A673 (cell line): ENCODE data around the gene VTA1. TPM values are rescaled to one million over a fixed set of nuclear protein-coding genes. Genes with fewer than 3 reads are reported as not detected.

Experiments
- BruUV-seq: library from RNA; stranded (reverse); fragments of 400-500 nt; replicated peaks from 2 replicates; lab custom pipeline; 2021; lab: Mats Ljungman, UMichigan
- CTCF ChIA-PET: fragments of 300-600 bp; sonication (Branson Sonifier 250); formaldehyde crosslinking; loops from one replicate; lab custom pipeline; 2022; ENCODE audit warnings: antibody characterized with exemption; lab: Charles Lee
- POLR2A ChIA-PET: fragments of 300-600 bp; sonication (Branson Sonifier 250); formaldehyde crosslinking; loops from one replicate; lab custom pipeline; 2022; ENCODE audit warnings: antibody characterized with exemption; ENCODE audit not compliant: low non-redundant PET; lab: Charles Lee
- DNase-seq: peaks from one replicate; pipeline ENCODE4 v3.0.0-alpha.2; 2015; ENCODE audit warnings: low spot score
- H3K27ac ChIP-seq: fragments of 200-600 bp; sonication (generic); 2 replicates; pipeline ENCODE4 v1.5.1; 2016; ENCODE audit warnings: mixed run types, low read depth, mild to moderate bottlenecking, mixed read lengths, antibody characterized with exemption, low read length; ENCODE audit not compliant: poor library complexity, severe bottlenecking
- H3K27me3 ChIP-seq: fragments of 200-600 bp; sonication (generic); replicated peaks from 2 replicates; pipeline ENCODE4 v1.6.1; 2017; ENCODE audit warnings: mixed run types, low read depth, mild to moderate bottlenecking, mixed read lengths, antibody characterized with exemption, low read length; ENCODE audit not compliant: insufficient read depth, poor library complexity
- H3K36me3 ChIP-seq: fragments of 200-600 bp; sonication (generic); 2 replicates; pipeline ENCODE4 v1.6.1; 2016; ENCODE audit warnings: mixed run types, mild to moderate bottlenecking, mixed read lengths, antibody characterized with exemption, low read length; ENCODE audit not compliant: insufficient read depth, poor library complexity, severe bottlenecking
- H3K4me1 ChIP-seq: fragments of 200-600 bp; sonication (generic); 2 replicates; pipeline ENCODE4 v1.6.1; 2017; ENCODE audit warnings: mixed run types, mild to moderate bottlenecking, mixed read lengths, antibody characterized with exemption, low read length; ENCODE audit not compliant: insufficient read depth, poor library complexity, severe bottlenecking
- H3K4me3 ChIP-seq: fragments of 200-600 bp; sonication (generic); 2 replicates; pipeline ENCODE4 v1.5.1; 2016; ENCODE audit warnings: low read depth, mixed run types, mild to moderate bottlenecking, mixed read lengths, low read length; ENCODE audit not compliant: poor library complexity, severe bottlenecking
- H3K9me3 ChIP-seq: fragments of 200-600 bp; sonication (generic); 2 replicates; pipeline ENCODE4 v1.6.1; 2016; ENCODE audit warnings: mixed run types, low read depth, mild to moderate bottlenecking, mixed read lengths, antibody characterized with exemption, low read length; ENCODE audit not compliant: poor library complexity, severe bottlenecking
- CTCF ChIP-seq: fragments of 300-800, 200-600 bp; sonication (generic); conservative IDR thresholded peaks from 2 replicates; pipeline ENCODE4 v1.5.1; 2017; ENCODE audit warnings: low read depth, mild to moderate bottlenecking, antibody characterized with exemption, low read length, moderate library complexity, mixed read lengths
- EZH2 ChIP-seq: fragments of 200-600 bp; sonication (generic); IDR thresholded peaks from 2 replicates; pipeline ENCODE4 v1.6.1; 2017; ENCODE audit warnings: borderline replicate concordance, low read depth, mild to moderate bottlenecking, mixed read lengths, antibody characterized with exemption, low read length; ENCODE audit not compliant: poor library complexity, severe bottlenecking
- intact Hi-C: fragments of 100-400 bp; cut with micrococcal nuclease; formaldehyde crosslinking; loops from one replicate; pipeline ENCODE4 v1.10.0; 2022; ENCODE audit not compliant: unreplicated experiment
- total RNA-seq: library from RNA; stranded (reverse); gene quantifications from 2 replicates; pipeline ENCODE4 v1.2.3, GENCODE V29; 2021

The VTA1 gene
- total RNA-seq, 1 experiment from 2014 or later, result 75.4 TPM

- Histone ChIP-seq H3K27me3 (no peaks in the 10 kb centered on the region), H3K27ac (no peak overlapping the region), H3K9me3 (no peaks in the 10 kb centered on the region), H3K4me3 (no peak overlapping the region), H3K4me1 (no peaks in the 10 kb centered on the region), H3K36me3 (no peaks in the 10 kb centered on the region)
- DNase-seq, result no peak
- BruUV-seq, result no TSS peak
- ChIA-PET CTCF (no interaction called here), POLR2A (no interaction called here)
- TF ChIP-seq EZH2 (no peak), CTCF (no peak)
- intact Hi-C loops, result loop anchor here (10.0 kb wide), 1 partner anchor 148 kb away; no protein-coding TSS in a partner anchor
These were observed 89.6 kb downstream of the VTA1 start for GRCh38 chr6:142236691-142237090.

- Histone ChIP-seq H3K27me3 (no peaks in the 10 kb centered on the region), H3K27ac (no peak overlapping the region), H3K36me3 (no peaks in the 10 kb centered on the region), H3K4me3 (no peak overlapping the region), H3K9me3 (no peaks in the 10 kb centered on the region), H3K4me1 (no peaks in the 10 kb centered on the region)
- BruUV-seq, result no TSS peak
- DNase-seq, result no peak
- POLR2A ChIA-PET, result interaction anchor here (0.6 kb wide), 1 partner anchor 1695 kb away, joined by 3 read pairs; no protein-coding TSS in a partner anchor
- CTCF ChIA-PET, result no interaction called here
- intact Hi-C loops, result loop anchor here (10.0 kb wide), 1 partner anchor 146 kb away; no protein-coding TSS in a partner anchor
- TF ChIP-seq EZH2, result no peak
- TF ChIP-seq CTCF, result no peak
These were observed 91.8 kb downstream of the VTA1 start for GRCh38 chr6:142238881-142239280.

GRCh38 chr6:142240179-142240578, 93.1 kb downstream of the VTA1 start:
- no peak for TF ChIP-seq CTCF
- no peak for TF ChIP-seq EZH2
- Histone ChIP-seq H3K9me3 (no peaks in the 10 kb centered on the region), H3K4me3 (no peak overlapping the region), H3K27me3 (no peaks in the 10 kb centered on the region), H3K36me3 (no peaks in the 10 kb centered on the region), H3K27ac (no peak overlapping the region), H3K4me1 (no peaks in the 10 kb centered on the region)
- ChIA-PET POLR2A (no interaction called here), CTCF (no interaction called here)
- no TSS peak for BruUV-seq
- intact Hi-C loops, result no loop called here
- DNase-seq, result no peak
